Measurements from ENCODE around the gene RANGRF.

GRCh38 chr17:8256291-8256690, 32.2 kb upstream of the RANGRF start:
- TF ChIP-seq CTCF (IDR thresholded peaks at IDR 0.05) (no peak), POLR2A (IDR thresholded peaks at IDR 0.05) (no peak)

Measured in right lobe of liver (tissue), 4 donors.